ENCODE measurements around the gene TMEM198.

The TMEM198 gene

GRCh38 chr2:219514836-219515235, 29.0 kb upstream of the TMEM198 start:
- H3K27me3 ChIP-seq (ENCODE audit: insufficient read depth, low read depth, severe bottlenecking): no peaks in the 10 kb centered on the region
- TF ChIP-seq CTCF (IDR thresholded peaks at IDR 0.05; ENCODE audit: low read depth, low read length): no peak

GRCh38 chr2:219515874-219516629, 27.8 kb upstream of the TMEM198 start:
- H3K27me3 ChIP-seq (ENCODE audit: insufficient read depth, low read depth, severe bottlenecking): no peaks in the 10 kb centered on the region
- no peak for TF ChIP-seq CTCF (IDR thresholded peaks at IDR 0.05; ENCODE audit: low read depth, low read length)
- H3K4me3 ChIP-seq (ENCODE audit: low read depth, low read length): peak overlapping the region; percentile 65
- H3K9me3 ChIP-seq (ENCODE audit: severe bottlenecking): no peaks in the 10 kb centered on the region
- no peak for DNase-seq
- H3K36me3 ChIP-seq: no peaks in the 10 kb centered on the region; the same call in none of the 2 replicates
- peak overlapping the region; percentile 98 for H3K27ac ChIP-seq

More at GRCh38 chr2:219514836-219515235, 29.0 kb upstream of the TMEM198 start:
- peak overlapping the region; percentile 98 for H3K27ac ChIP-seq
- peak overlapping the region; percentile 65 for H3K4me3 ChIP-seq (ENCODE audit: low read depth, low read length)
- H3K36me3 ChIP-seq: no peaks in the 10 kb centered on the region; the same call in none of the 2 replicates
- H3K9me3 ChIP-seq (ENCODE audit: severe bottlenecking): no peaks in the 10 kb centered on the region
- no peak for DNase-seq

GRCh38 chr2:219516888-219517287, 26.9 kb upstream of the TMEM198 start:
- TF ChIP-seq CTCF (IDR thresholded peaks at IDR 0.05; ENCODE audit: low read depth, low read length): no peak
- Histone ChIP-seq H3K27me3 (ENCODE audit: insufficient read depth, low read depth, severe bottlenecking) (no peaks in the 10 kb centered on the region), H3K9me3 (ENCODE audit: severe bottlenecking) (no peaks in the 10 kb centered on the region), H3K4me3 (ENCODE audit: low read depth, low read length) (peak overlapping the region; percentile 65), H3K27ac (peak overlapping the region; percentile 98), H3K36me3 (no peaks in the 10 kb centered on the region; the same call in none of the 2 replicates)
- no peak for DNase-seq

GRCh38 chr2:219517954-219518778, 25.7 kb upstream of the TMEM198 start:
- Histone ChIP-seq H3K4me3 (ENCODE audit: low read depth, low read length) (peak overlapping the region; percentile 20), H3K9me3 (ENCODE audit: severe bottlenecking) (no peaks in the 10 kb centered on the region), H3K27me3 (ENCODE audit: insufficient read depth, low read depth, severe bottlenecking) (no peaks in the 10 kb centered on the region), H3K27ac (peak overlapping the region; percentile 98), H3K36me3 (no peaks in the 10 kb centered on the region; the same call in none of the 2 replicates)
- peak; percentile 91 for DNase-seq
- TF ChIP-seq CTCF (IDR thresholded peaks at IDR 0.05; ENCODE audit: low read depth, low read length): no peak

GRCh38 chr2:219519526-219519916, 24.3 kb upstream of the TMEM198 start:
- Histone ChIP-seq H3K36me3 (no peaks in the 10 kb centered on the region; the same call in none of the 2 replicates), H3K27ac (peak overlapping the region; percentile 98), H3K9me3 (ENCODE audit: severe bottlenecking) (no peaks in the 10 kb centered on the region), H3K27me3 (ENCODE audit: insufficient read depth, low read depth, severe bottlenecking) (no peaks in the 10 kb centered on the region), H3K4me3 (ENCODE audit: low read depth, low read length) (no peak overlapping the region)
- no peak for DNase-seq
- no peak for TF ChIP-seq CTCF (IDR thresholded peaks at IDR 0.05; ENCODE audit: low read depth, low read length)
